ENCODE data around the gene PHACTR3.
A peak's percentile ranks its signal among the peaks of the same experiment; 100 is the strongest.

The PHACTR3 gene

GRCh38 chr20:59583428-59584277 lies 20.7 kb upstream of the PHACTR3 start:
- no peak for TF ChIP-seq CTCF (conservative IDR thresholded peaks at IDR 0.05; ENCODE audit: low read length)
- DNase-seq (ENCODE audit: low read depth) = peak; percentile 75
- H3K4me3 ChIP-seq (ENCODE audit: low read length) = no peak overlapping the region

- no peak for DNase-seq (ENCODE audit: low read depth)
- no peak overlapping the region for H3K4me3 ChIP-seq (ENCODE audit: low read length)
- no peak for TF ChIP-seq CTCF (conservative IDR thresholded peaks at IDR 0.05; ENCODE audit: low read length)
Measured at GRCh38 chr20:59584278-59584925, 19.9 kb upstream of the PHACTR3 start.

- no peak for TF ChIP-seq CTCF (conservative IDR thresholded peaks at IDR 0.05; ENCODE audit: low read length)
- no peak overlapping the region for H3K4me3 ChIP-seq (ENCODE audit: low read length)
- no peak for DNase-seq (ENCODE audit: low read depth)
Measured at GRCh38 chr20:59585714-59586409, 18.5 kb upstream of the PHACTR3 start.

GRCh38 chr20:59586613-59587012 lies 17.7 kb upstream of the PHACTR3 start:
- H3K4me3 ChIP-seq (ENCODE audit: low read length) = no peak overlapping the region
- no peak for TF ChIP-seq CTCF (conservative IDR thresholded peaks at IDR 0.05; ENCODE audit: low read length)
- DNase-seq (ENCODE audit: low read depth) = no peak

GRCh38 chr20:59587570-59587969 lies 16.8 kb upstream of the PHACTR3 start:
- no peak for DNase-seq (ENCODE audit: low read depth)
- H3K4me3 ChIP-seq (ENCODE audit: low read length) = no peak overlapping the region
- no peak for TF ChIP-seq CTCF (conservative IDR thresholded peaks at IDR 0.05; ENCODE audit: low read length)

GRCh38 chr20:59588236-59588855 lies 16.0 kb upstream of the PHACTR3 start:
- DNase-seq (ENCODE audit: low read depth) = no peak
- H3K4me3 ChIP-seq (ENCODE audit: low read length) = no peak overlapping the region
- no peak for TF ChIP-seq CTCF (conservative IDR thresholded peaks at IDR 0.05; ENCODE audit: low read length)
